ENCODE data around the gene CMPK1.
"Not testable (repeated sequence)": the region's sequence is repeated elsewhere in the genome, so short reads cannot be mapped to it uniquely, and the experiment has no call there.

The CMPK1 gene, protein sequence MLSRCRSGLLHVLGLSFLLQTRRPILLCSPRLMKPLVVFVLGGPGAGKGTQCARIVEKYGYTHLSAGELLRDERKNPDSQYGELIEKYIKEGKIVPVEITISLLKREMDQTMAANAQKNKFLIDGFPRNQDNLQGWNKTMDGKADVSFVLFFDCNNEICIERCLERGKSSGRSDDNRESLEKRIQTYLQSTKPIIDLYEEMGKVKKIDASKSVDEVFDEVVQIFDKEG

DNA sequence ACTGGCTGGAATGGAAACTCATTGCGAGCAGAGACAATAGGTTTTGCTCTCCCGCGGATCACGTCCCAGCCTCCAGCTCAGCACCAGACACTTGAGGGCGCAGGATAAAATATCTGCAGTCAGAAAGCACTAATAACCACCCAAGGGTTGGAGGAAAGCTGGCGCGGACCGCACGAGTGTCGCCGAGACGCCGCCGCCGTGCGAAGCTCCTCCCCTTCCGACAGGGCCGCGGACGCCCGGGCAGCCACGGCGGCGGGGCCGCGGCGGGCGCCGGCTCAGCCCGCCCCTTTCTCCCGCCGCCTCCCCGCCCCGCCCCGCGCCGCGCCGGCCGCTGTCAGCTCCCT, at the start of gene CMPK1:
CMPK1 (plus strand) TSS at position 213 of the 344 bp plus-strand sequence. CDS start 156 bp downstream, outside the sequence.
- H3K4me1 Mint-ChIP-seq (ENCODE audit: low read depth): peaks cover 22% of the 10 kb centered on the region
- no peak within 1 kb of the TSS for H3K27ac Mint-ChIP-seq
- peaks cover 8% of the 10 kb centered on the region for H3K36me3 Mint-ChIP-seq (ENCODE audit: low read depth)
- H3K9me3 Mint-ChIP-seq: no peaks in the 10 kb centered on the region
- no peak within 1 kb of the TSS for H3K4me3 Mint-ChIP-seq
- intact Hi-C loops (cut with micrococcal nuclease): loop anchor here (10.0 kb wide), 1 partner anchor 101 kb away; the partner anchor contains the start of gene FOXD2
- no peaks in the 10 kb centered on the region for H3K27me3 Mint-ChIP-seq

DNA sequence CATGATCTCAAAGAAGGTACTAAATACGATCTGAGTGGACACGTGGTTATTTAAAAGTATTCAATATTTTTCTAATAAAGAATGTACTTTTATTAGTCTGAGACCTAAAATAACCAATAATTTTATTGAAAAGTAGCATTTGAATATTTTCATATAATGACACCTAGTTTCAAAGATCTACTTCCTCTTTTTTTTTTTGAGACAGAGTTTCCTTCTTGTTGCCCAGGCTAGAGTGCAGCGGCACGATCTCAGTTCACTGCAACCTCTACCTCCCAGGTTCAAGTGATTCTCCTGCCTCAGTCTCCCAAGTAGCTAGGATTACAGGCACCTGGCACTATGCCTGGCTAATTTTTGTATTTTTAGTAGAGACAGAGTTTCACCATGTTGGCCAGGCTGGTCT, 45.5 kb upstream of the CMPK1 start:
- peak overlapping the region; percentile 26 for H3K4me3 Mint-ChIP-seq
- H3K36me3 Mint-ChIP-seq (ENCODE audit: low read depth); H3K4me1 Mint-ChIP-seq (ENCODE audit: low read depth); intact Hi-C loops (cut with micrococcal nuclease); H3K9me3 Mint-ChIP-seq; H3K27me3 Mint-ChIP-seq; H3K27ac Mint-ChIP-seq: not testable (repeated sequence)

DNA sequence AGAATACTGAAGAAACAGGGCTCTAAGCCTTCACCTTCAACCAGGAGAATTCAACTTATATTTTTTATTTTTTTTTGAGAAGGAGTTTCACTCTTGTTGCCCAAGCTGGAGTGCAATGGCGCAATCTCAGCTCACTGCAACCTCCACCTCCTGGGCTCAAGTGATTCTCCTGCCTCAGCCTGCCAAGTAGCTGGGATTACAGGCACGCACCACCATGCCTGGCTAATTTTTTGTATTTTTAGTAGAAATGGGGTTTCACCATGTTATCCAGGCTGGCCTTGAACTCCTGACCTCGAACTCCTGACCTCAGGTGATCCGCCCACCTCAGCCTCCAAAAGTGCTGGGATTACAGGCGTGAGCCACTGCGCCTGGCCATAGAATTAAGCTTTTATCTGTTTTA, 38.7 kb upstream of the CMPK1 start:
- H3K4me3 Mint-ChIP-seq; H3K36me3 Mint-ChIP-seq (ENCODE audit: low read depth); H3K27me3 Mint-ChIP-seq; H3K27ac Mint-ChIP-seq; intact Hi-C loops (cut with micrococcal nuclease); H3K4me1 Mint-ChIP-seq (ENCODE audit: low read depth); H3K9me3 Mint-ChIP-seq: not testable (repeated sequence)

DNA sequence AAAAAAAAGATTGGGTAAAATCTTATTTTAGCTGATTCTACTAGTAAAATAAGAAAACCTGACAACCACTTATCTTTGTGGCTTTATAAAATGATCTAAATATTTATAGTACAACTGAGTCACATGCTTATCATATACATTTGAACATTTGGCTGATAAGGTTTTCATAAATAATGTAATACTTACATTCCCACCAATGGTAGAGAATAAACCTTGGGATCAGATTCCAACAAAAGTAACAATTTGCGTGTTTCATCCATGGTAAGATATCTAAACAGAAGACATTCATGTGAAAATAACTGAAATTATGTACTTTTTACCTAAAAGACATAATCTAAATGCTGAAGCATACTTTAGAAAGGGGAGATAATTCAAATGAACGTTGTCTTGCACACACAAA, 38.0 kb upstream of the CMPK1 start:
- H3K4me1 Mint-ChIP-seq (ENCODE audit: low read depth): no peaks in the 10 kb centered on the region
- H3K36me3 Mint-ChIP-seq (ENCODE audit: low read depth): peaks cover 8% of the 10 kb centered on the region
- H3K9me3 Mint-ChIP-seq: no peaks in the 10 kb centered on the region
- no peak overlapping the region for H3K4me3 Mint-ChIP-seq
- intact Hi-C loops (cut with micrococcal nuclease): no loop called here
- H3K27ac Mint-ChIP-seq: no peak overlapping the region
- no peaks in the 10 kb centered on the region for H3K27me3 Mint-ChIP-seq

DNA sequence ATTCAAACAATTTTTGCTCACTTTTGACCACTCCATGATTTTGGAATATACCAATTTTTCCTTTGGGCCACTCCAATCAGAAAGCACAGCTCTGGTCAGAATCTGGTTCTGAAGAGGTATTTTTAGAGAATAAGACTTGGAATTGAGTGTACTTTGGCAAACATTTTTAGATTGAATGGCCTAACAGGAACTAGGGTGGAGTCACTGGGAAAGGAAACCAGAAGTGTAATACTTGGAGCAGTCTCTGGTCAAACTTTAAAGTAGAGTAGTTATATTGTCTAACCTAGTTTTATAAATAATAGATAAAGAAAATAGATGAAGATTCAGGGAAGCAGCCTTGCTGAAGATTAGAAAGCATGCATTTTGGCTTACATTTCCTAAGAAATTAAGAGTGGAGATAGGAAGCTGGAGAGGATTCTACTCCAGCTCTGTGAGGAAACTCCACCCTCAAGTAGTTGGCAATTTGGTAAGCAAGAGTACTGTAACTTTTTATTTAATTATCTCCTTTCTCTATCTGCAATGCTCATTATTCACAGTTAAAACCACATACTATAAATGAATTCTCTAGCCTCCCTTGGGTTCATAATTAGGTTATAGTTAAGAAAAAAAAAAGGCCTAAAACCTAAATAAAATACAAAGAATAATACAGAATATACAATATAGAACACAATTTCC, 35.4 kb upstream of the CMPK1 start:
- no peak overlapping the region for H3K4me3 Mint-ChIP-seq
- H3K36me3 Mint-ChIP-seq (ENCODE audit: low read depth): peaks cover 21% of the 10 kb centered on the region
- no peaks in the 10 kb centered on the region for H3K4me1 Mint-ChIP-seq (ENCODE audit: low read depth)
- no peaks in the 10 kb centered on the region for H3K9me3 Mint-ChIP-seq
- intact Hi-C loops (cut with micrococcal nuclease): no loop called here
- no peaks in the 10 kb centered on the region for H3K27me3 Mint-ChIP-seq
- no peak overlapping the region for H3K27ac Mint-ChIP-seq

DNA sequence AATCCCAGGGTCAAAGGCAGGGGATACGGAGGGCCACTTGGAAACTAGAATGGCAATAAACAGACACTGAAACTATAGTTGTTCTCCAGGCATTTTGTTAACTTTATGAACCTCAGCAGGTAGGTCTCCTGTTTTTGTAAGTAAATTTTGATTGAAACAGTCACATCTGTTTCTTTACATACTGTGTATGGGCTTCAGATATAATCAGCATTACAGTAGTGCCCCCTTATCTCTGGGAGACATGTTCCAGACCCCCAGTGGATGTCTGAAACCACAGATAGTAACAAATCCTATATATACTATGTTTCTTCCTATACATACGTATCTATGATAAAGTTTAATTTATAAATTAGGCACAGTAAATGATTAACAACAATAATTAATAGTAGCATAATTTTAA, 31.1 kb upstream of the CMPK1 start:
- no peak overlapping the region for H3K27ac Mint-ChIP-seq

DNA sequence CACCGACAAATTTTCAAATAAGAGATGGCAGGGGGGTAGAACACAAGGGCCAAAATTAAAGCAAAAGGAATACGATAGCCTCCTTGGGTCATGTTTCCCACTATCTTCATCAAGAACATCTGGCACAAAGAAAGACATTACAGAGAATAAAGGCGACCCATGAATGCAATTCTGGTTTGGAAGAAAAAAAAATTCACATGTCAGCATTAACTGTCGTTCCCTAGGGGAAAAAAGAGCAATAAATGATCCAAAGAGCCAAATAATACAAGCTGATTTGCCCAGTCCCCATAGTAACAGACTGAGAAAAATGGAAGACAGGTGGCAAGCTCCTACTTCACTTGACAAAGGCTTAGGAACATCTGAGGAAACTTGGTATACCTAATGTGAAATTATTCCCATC, 24.2 kb upstream of the CMPK1 start:
- peaks cover 11% of the 10 kb centered on the region for H3K36me3 Mint-ChIP-seq (ENCODE audit: low read depth)
- no peaks in the 10 kb centered on the region for H3K27me3 Mint-ChIP-seq
- no peaks in the 10 kb centered on the region for H3K9me3 Mint-ChIP-seq
- no peak overlapping the region for H3K27ac Mint-ChIP-seq
- intact Hi-C loops (cut with micrococcal nuclease): no loop called here
- H3K4me3 Mint-ChIP-seq: no peak overlapping the region
- H3K4me1 Mint-ChIP-seq (ENCODE audit: low read depth): peaks cover 10% of the 10 kb centered on the region

More for the DNA sequence above, 31.1 kb upstream of the CMPK1 start:
- Mint-ChIP-seq H3K9me3 (no peaks in the 10 kb centered on the region), H3K4me1 (ENCODE audit: low read depth) (no peaks in the 10 kb centered on the region), H3K4me3 (no peak overlapping the region), H3K36me3 (ENCODE audit: low read depth) (peaks cover 32% of the 10 kb centered on the region), H3K27me3 (no peaks in the 10 kb centered on the region)
- intact Hi-C loops (cut with micrococcal nuclease): no loop called here

DNA sequence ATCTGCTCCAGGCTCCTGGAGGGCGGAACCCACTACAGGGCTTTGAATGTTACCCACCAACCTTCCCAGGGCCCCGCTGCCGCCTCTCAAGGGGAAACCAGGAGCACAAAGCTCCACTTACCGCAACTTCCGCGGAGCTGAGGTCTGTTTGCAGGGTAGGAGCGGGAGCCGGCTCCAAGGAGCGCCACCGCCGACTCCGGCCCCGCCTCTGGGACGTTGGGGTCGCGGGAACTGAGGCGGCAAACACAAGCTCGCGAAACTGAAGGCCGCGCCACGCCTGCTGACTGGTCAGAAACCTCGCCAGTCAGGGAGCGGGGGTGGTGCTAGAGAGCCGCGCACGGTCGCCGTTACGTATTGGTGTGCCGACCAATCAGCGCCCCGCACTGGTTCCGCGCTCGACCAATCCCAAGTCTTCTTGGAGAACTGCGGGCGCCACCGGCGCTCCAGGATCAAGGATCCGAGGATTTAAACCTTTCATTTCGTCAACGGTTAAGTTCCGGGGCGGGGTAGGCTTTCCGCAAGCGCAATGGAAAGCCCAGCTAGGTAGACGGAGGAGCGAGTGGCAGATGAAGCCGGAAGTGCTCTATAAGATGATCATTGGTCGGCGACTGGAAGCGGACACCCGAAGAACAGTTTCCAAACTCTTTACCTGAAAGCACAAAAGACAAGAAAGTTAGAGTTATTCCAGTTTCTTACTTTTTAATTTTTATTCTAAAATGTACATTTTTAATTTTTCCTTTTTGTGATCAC, 19.5 kb upstream of the CMPK1 start, which contains the start of gene STIL:
STIL (minus strand) TSS at position 233 of the 750 bp plus-strand sequence. CDS start 3,828 bp downstream, outside the sequence.
- no peaks in the 10 kb centered on the region for H3K27me3 Mint-ChIP-seq
- peaks cover 10% of the 10 kb centered on the region for H3K4me1 Mint-ChIP-seq (ENCODE audit: low read depth)
- H3K4me3 Mint-ChIP-seq: peak within 1 kb of the TSS; percentile 85
- no peaks in the 10 kb centered on the region for H3K9me3 Mint-ChIP-seq
- no peaks in the 10 kb centered on the region for H3K36me3 Mint-ChIP-seq (ENCODE audit: low read depth)
- intact Hi-C loops (cut with micrococcal nuclease): loop anchor here (1.0 kb wide), 1 partner anchor 20 kb away; no protein-coding TSS in a partner anchor
- peak within 1 kb of the TSS; percentile 96 for H3K27ac Mint-ChIP-seq

DNA sequence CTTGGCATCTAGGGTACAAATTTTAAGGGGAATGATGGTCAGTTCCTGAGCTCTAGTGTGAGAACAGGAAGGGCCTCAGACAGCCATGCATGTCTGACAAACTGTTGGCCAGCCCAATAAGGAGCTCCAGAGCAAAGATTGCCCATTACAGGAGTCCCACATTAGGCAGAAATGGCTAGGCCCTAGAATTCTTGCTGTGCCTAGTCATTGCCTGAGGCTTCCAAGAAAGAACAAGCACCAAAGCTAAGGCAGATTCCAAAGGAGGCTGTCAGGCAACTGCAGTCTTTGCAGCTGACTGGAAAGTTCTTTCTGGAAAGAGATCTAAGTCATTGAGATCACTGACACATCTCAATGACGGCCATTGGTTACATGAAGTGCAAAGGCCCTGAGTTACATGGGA, 15.7 kb upstream of the CMPK1 start:
- Mint-ChIP-seq H3K4me1 (ENCODE audit: low read depth) (peaks cover 8% of the 10 kb centered on the region), H3K27ac (no peak overlapping the region), H3K4me3 (no peak overlapping the region), H3K36me3 (ENCODE audit: low read depth) (no peaks in the 10 kb centered on the region), H3K9me3 (no peaks in the 10 kb centered on the region), H3K27me3 (no peaks in the 10 kb centered on the region)
- intact Hi-C loops (cut with micrococcal nuclease): no loop called here

DNA sequence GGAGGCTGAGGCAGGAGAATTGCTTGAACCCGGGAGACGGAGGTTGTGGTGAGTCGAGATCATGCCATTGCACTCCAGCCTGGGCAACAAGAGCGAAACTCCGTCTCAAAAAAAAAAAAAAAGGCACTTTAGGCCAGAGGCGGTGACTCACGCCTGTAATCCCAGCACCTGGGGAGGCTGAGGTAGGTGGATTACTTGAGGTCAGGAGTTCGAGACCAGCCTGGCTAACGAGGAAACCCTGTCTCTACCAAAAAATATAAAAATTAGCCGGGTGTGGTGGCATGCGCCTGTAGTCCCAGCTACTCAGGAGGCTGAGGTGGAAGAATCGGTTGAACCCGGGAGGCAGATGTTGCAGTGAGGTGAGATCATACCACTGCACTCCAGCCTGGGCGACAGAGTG, 13.6 kb upstream of the CMPK1 start:
- H3K27ac Mint-ChIP-seq; H3K4me3 Mint-ChIP-seq; H3K4me1 Mint-ChIP-seq (ENCODE audit: low read depth); H3K9me3 Mint-ChIP-seq; intact Hi-C loops (cut with micrococcal nuclease); H3K27me3 Mint-ChIP-seq; H3K36me3 Mint-ChIP-seq (ENCODE audit: low read depth): not testable (repeated sequence)

DNA sequence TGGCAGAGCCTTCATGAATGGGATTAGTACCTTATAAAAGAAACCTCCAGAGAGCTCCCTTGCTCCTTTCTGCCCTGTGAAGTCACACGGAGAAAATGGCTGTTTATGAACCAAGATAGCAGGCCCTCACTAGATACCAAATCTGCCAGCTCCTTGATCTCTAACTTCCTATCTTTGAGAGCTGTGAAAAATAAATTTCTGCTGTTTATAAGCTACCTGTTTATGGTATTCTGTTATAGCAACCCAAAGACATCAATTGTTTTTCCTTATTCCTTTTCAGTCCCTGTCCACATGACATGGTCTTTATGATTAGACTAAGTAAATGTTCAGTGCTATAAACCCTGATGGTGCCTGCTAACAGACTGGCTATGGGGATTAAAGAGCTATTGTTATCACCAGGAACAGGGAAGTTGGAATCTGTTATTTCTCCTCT, 10.0 kb upstream of the CMPK1 start:
- no peaks in the 10 kb centered on the region for H3K9me3 Mint-ChIP-seq
- intact Hi-C loops (cut with micrococcal nuclease): no loop called here
- no peaks in the 10 kb centered on the region for H3K4me1 Mint-ChIP-seq (ENCODE audit: low read depth)
- no peaks in the 10 kb centered on the region for H3K36me3 Mint-ChIP-seq (ENCODE audit: low read depth)
- H3K27ac Mint-ChIP-seq: no peak overlapping the region
- H3K4me3 Mint-ChIP-seq: no peak overlapping the region
- H3K27me3 Mint-ChIP-seq: no peaks in the 10 kb centered on the region

DNA sequence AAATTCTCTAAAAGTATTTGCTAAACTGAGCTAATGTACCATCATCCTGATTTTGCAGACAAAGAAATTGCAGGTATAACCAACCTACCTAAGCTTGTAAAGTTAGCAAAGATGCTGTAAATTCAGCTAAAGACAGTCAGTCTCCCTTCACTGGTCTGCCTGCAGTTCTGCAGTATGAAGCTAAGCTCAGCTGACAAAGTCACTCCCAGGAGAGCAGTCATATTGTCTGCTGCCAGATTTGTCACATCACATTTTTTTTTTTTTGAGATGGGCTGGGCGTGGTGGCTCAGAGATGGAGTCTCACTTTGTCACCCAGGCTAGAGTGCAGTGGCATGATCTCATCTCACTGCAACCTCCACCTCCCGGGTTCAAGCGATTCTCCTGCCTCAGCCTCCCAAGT, 8.9 kb upstream of the CMPK1 start:
- intact Hi-C loops (cut with micrococcal nuclease): no loop called here
- Mint-ChIP-seq H3K27me3 (no peaks in the 10 kb centered on the region), H3K4me3 (no peak overlapping the region), H3K9me3 (no peaks in the 10 kb centered on the region), H3K27ac (no peak overlapping the region), H3K36me3 (ENCODE audit: low read depth) (no peaks in the 10 kb centered on the region), H3K4me1 (ENCODE audit: low read depth) (no peaks in the 10 kb centered on the region)

DNA sequence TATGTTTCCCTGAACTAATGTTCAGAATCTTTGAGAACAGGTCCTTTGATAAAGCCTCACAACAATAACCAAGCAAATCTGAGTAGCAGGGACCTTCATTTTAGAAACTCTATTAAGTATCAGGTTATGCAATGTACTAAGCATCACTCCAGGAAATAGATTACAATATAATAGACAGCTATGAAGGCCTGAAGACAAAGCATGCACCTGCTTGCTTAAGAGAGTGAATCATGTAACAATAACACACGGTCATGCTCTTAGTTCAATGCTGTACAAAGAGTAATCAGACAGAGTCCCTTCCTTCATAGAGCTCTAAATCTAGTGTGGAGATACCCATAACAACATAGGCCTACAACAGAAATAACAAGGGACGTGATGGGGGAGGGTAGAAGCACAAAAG, 8.1 kb upstream of the CMPK1 start:
- H3K9me3 Mint-ChIP-seq: no peaks in the 10 kb centered on the region
- no peak overlapping the region for H3K4me3 Mint-ChIP-seq
- no peaks in the 10 kb centered on the region for H3K4me1 Mint-ChIP-seq (ENCODE audit: low read depth)
- no peak overlapping the region for H3K27ac Mint-ChIP-seq
- intact Hi-C loops (cut with micrococcal nuclease): no loop called here
- no peaks in the 10 kb centered on the region for H3K27me3 Mint-ChIP-seq
- no peaks in the 10 kb centered on the region for H3K36me3 Mint-ChIP-seq (ENCODE audit: low read depth)

DNA sequence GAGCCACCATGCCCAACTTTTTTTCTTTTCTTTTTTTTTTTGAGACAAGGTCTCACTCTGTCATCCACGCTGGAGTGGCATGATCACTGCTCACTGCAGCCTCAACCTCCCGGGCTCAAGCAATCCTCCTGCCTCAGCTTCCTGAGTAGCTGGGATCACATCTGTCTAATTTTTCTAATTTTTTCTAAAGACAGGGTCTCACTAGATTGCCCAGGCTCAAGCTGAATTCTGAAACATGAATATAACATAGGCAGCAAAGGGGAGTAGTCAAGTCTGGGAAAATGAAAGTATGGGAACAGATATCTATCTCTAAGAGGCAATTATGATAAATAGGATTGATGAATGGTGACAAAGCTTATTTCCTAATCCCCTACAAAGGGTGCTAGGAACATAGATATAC, 7.3 kb upstream of the CMPK1 start:
- no peak overlapping the region for H3K27ac Mint-ChIP-seq
- no peaks in the 10 kb centered on the region for H3K27me3 Mint-ChIP-seq
- no peaks in the 10 kb centered on the region for H3K36me3 Mint-ChIP-seq (ENCODE audit: low read depth)
- no peak overlapping the region for H3K4me3 Mint-ChIP-seq
- H3K9me3 Mint-ChIP-seq: no peaks in the 10 kb centered on the region
- H3K4me1 Mint-ChIP-seq (ENCODE audit: low read depth): no peaks in the 10 kb centered on the region
- intact Hi-C loops (cut with micrococcal nuclease): no loop called here
